HG02571 (cell line): ENCODE measurements around the gene PXK.

Experiments
- ATAC-seq: cut with Tn5 transposase; IDR thresholded peaks from one replicate; pipeline ENCODE4 v1.9.1; 2021; ENCODE audit warnings: mild to moderate bottlenecking, moderate library complexity; ENCODE audit not compliant: unreplicated experiment

PXK gene

GRCh38 chr3:58379351-58380073 is 46.8 kb downstream of the PXK start:
- no peak for ATAC-seq

GRCh38 chr3:58383476-58383875 is 50.8 kb downstream of the PXK start:
- no peak for ATAC-seq

- no peak for ATAC-seq
Measured at GRCh38 chr3:58383904-58384303, 51.2 kb downstream of the PXK start.

- no peak for ATAC-seq
Measured at GRCh38 chr3:58384381-58385090, 51.8 kb downstream of the PXK start.

GRCh38 chr3:58386626-58387365 is 54.1 kb downstream of the PXK start:
- ATAC-seq: no peak

- no peak for ATAC-seq
Measured at GRCh38 chr3:58387650-58388546, 55.2 kb downstream of the PXK start.

- no peak for ATAC-seq
Measured at GRCh38 chr3:58388550-58389091, 55.9 kb downstream of the PXK start.

- ATAC-seq: no peak
Measured at GRCh38 chr3:58391156-58391865, 58.6 kb downstream of the PXK start.

- no peak for ATAC-seq
Measured at GRCh38 chr3:58392181-58392580, 59.5 kb downstream of the PXK start.

- ATAC-seq: no peak
Measured at GRCh38 chr3:58394339-58394738, 61.6 kb downstream of the PXK start.

GRCh38 chr3:58398669-58399333 is 66.1 kb downstream of the PXK start:
- ATAC-seq: no peak

- ATAC-seq: no peak
Measured at GRCh38 chr3:58403513-58404109, 70.9 kb downstream of the PXK start.

- no peak for ATAC-seq
Measured at GRCh38 chr3:58404396-58404795, 71.7 kb downstream of the PXK start.

GRCh38 chr3:58408906-58409305 is 76.2 kb downstream of the PXK start:
- ATAC-seq: no peak

- no peak for ATAC-seq
Measured at GRCh38 chr3:58409663-58410062, 77.0 kb downstream of the PXK start.

- ATAC-seq: no peak
Measured at GRCh38 chr3:58411036-58411435, 78.3 kb downstream of the PXK start.

GRCh38 chr3:58411851-58412830 is 79.4 kb downstream of the PXK start:
- ATAC-seq: no peak
